GM19035 (cell line): ENCODE results near the gene FAM221A.
"Not testable (repeated sequence)": the region's sequence is repeated elsewhere in the genome, so short reads cannot be mapped to it uniquely, and the experiment has no call there.

ENCODE experiments used
- ATAC-seq: cut with Tn5 transposase; IDR thresholded peaks from one replicate; pipeline ENCODE4 v1.9.1; 2021; ENCODE audit not compliant: unreplicated experiment

Gene FAM221A

GRCh38 chr7:23700046-23700445 lies 20.0 kb downstream of the FAM221A start:
- ATAC-seq, result no peak

DNA sequence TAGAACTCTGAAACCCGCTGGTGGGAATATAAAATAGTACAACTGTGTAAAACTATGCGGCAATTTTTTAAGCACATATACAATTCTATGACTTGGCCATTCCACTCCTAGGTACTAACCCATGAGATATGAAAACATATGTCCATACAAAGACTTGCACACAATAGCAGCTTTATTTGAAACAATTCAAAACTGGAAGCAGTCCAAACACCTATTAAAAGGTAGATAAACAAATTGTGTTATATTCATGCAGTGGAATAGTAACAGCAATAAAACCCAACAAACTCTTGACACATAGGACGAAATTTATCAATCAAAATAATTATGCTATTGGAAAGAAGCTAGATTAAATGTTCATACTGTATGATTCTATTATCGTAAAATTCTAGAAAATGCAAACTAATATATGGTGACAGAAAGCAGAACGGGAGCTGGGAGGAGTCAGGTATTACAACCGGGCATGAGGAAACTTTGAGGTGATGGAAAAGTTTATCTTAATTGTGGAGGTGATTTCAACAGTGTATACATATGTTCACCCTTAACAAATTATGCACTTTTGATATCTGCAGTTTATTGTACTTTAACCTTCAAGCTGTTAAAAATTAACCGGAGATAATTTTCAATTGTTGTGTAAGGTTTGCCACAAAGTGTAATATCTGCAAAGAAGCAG lies 29.2 kb downstream of the FAM221A start:
- no peak for ATAC-seq

DNA sequence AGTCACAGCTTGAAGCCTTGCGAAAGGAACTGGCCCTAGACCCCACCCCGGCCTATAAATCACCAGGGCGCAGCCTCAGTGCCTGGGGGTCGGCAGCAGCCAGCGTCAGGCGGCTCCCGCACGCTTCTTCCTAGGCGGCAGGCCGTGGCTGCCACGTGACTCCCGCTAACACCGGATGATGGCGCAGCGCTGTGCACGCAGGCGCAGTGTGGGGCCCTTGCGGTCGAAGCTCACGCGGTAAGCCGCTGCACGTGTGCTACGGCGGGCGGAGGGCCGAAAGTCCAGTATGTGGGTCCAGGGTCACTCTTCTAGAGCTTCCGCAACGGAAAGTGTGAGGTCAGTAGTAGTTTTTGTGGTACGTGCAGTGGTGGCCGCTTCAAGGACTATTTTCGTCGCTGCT lies 30.0 kb downstream of the FAM221A start, which contains the start of gene STK31:
Gene STK31 (plus strand): TSS at position 220 of the 400 bp plus-strand sequence. CDS start 67 bp downstream, at position 287.
- ATAC-seq, result no peak

DNA sequence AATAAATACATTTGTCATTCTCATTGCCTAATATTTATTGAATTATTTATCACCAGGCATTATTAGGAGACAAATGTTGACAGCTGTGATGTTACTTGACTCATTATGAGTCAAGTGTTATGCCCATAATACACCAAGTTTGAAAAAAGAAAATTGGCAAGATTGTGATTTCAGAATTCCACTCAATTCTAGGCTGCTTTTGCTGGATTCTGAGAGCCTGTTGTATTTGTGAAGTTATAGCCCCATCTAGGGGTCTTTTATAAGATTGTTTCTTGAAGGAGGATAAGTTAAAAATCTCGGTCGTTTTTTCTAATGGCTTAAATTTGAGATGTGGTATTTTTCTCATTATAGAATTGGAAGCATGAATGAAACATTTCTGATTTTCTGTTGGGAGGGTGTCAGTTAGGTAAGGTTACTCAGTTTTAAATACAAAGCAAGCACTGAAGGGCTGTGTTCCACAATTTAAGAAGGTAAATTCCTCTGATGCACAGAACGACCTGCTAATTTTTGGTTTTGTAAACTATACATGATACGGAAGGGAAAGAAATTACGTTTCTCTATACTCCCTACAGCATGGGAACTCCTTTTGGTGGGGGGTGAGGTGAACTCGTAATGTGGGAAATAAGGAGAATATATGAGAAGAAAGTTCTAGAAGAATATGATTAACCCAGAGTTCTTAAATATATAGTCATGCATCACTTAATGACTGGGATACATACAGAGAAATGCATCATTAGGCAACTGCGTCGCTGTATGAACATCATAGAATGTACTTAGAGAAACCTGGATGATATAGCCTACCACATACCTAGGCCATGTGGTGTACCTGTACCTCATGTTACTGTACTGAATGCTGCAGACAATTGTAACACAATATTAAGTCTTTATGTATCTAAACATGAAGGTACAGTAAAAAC lies 32.6 kb downstream of the FAM221A start:
- no peak for ATAC-seq

DNA sequence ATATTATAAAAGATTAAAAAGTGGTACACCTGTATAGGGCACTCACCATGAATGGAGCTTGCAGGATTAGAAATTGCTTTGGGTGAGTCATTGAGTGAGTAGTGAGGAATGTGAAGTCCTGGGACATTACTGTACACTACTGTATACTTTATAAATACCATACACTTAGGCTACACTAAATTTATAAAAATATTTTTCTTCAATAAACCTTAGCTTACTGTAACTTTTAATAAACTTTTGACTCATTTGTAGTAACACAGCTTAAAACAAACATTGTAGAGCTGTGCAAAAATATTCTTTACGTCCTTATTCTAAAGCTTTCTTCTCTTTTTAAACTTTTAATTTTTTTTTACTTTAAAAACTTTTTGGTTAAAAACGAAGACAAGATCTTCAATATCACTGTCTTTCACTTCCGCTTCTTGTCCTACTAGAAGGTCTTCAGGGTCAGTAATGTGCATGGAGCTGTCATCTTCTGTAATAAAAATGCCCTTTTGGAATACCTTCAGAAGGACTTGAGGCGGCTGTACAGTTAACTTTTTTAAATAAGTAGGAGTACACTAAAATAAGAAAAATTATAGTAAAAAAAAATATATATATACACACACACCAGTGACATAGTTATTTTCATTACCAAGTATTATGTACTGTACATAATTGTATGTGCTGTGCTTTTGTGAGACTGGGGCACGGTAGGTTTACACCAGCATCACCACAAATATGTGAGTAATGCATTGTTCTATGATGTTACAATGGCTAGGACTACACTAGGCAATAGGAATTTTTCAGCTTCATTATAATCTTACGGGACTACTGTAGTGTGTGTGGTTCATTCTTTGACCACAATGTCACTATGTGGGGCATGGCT lies 33.5 kb downstream of the FAM221A start:
- ATAC-seq, result no peak

DNA sequence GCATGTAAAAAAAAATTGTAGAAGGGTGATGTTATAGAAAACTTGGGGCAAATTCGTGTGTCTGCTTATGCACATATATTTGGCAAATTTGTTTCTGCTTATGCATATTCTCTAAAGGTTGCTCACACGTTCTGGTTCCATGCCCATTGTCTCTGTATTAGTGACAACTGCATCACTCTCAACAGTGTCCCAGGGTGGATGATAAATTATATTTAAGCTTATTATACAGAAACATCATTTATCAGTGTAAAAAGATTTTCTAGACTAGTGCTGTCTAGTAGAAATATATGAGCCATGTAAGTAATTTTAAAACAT lies 34.1 kb downstream of the FAM221A start:
- ATAC-seq, result no peak

DNA sequence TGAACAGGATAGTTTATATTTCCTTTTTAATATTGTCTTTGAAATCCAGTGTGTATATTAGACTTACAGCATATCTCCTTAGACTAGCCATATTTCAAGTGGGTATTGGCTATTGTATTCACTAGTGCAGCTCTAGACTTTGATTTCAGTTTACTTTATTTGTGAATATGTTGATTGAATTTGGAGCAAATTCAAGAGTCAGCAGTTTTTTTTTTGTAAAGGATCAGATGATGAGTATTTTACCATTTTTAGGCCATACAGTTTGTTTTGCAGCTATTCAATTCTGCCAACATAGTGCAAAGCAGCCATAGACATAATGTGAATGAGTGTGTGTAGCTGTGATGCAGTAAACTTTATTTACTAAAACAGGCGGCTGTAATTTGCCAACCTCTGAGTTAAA lies 34.6 kb downstream of the FAM221A start:
- no peak for ATAC-seq

- ATAC-seq, result no peak
Measured at GRCh38 chr7:23715099-23715498, 35.1 kb downstream of the FAM221A start.

DNA sequence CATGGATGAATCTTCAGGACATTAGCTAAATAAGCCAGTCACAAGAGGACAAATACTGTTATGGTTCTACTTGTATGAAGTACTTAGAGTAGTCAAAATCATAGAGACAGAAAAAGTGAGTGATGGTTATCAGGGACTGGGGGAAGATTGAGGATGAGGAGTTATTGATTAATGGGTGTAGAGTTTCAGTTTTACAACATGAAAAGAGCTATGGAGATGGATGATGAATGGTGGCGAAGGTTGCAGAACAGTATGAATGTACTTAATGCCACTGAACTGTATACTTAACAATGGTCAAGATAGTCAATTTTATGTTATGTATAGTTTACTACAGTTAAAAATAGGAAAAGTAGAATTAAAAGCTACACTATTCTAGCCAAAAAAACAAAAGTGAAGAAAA lies 37.8 kb downstream of the FAM221A start:
- ATAC-seq, result no peak

DNA sequence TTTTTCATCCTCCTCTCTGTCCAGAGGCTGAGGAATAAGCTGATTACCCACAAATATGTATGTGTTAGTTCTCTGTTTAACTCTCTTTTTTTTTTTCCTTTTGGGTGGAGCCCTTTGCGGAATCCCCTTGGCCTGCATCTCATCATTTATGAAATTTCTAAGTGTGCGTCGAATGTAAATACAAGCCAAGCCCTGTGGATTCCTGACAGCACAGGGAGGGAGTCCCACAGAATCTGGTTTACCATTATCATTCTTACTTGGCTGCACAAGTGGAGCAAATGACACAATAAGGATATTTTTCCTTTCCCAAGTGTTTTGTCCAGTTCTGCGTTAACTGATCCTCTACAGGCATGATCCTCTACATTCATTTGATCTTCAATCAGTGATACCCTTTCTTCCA lies 41.5 kb downstream of the FAM221A start:
- ATAC-seq, result no peak

- not testable (repeated sequence) for ATAC-seq
Measured at GRCh38 chr7:23722587-23723216, 42.7 kb downstream of the FAM221A start.

DNA sequence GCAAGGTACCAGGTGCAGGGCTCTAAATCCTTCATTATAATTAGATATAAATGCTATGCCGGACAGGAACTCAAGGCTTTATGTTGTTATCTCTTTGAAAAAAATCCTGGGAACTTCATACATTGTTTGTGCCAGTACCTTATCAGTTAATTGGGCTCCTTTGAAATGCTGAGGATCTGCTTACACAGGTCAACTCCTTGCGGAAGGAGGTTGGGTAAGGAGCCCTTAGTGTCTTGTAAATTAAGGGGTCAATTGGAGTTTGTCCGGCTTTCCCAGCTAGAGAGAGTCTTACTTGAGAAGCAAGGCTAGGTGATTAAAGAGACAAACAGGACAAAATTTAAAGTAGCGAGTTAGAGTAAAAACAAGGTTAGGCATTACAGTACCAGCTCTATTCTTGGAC lies 44.1 kb downstream of the FAM221A start:
- not testable (repeated sequence) for ATAC-seq

DNA sequence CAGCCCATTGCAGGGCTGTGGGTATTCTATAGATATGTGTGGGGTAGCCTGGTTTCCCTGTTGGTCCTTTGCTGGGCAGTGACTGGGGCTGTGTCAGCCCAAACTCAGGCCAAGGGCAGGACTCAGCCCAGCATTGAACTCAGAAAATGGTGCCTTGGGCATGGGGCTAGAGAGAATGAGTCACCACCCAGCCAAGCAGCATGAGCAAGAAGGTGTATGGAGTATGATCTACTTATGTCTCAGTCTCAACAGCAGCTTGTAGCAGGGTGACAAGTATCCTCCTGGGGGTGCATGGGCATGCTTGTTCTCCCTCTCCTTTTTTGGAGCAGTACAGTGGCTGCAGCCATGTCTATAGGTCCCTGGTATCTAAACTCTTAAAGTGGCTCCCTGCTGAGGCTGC lies 62.1 kb downstream of the FAM221A start:
- no peak for ATAC-seq

DNA sequence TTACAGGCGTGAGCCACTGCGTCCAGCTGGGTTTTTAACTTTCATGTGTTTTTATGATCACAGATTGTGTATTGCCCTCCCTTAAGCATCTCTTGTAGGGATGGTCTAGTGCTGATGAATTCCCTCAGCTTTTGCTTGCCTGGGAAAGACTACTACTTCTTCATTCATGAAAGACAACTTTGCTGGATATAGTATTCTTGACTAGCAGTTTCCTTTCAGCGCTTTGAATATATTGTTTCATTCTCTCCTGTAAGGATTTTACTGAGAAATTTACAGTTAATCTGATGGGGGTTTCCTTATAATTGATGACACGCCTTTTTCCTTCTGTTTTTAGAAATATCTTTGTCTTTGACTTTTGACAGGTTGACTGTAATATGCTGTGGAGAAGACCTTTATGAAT lies 63.2 kb downstream of the FAM221A start:
- no peak for ATAC-seq

- ATAC-seq, result no peak
Measured at GRCh38 chr7:23746629-23747028, 66.6 kb downstream of the FAM221A start.

- no peak for ATAC-seq
Measured at GRCh38 chr7:23751852-23752251, 71.9 kb downstream of the FAM221A start.
